ENCODE data around the gene LIPI.
"Not testable (repeated sequence)": the region's sequence is repeated elsewhere in the genome, so short reads cannot be mapped to it uniquely, and the experiment has no call there.

LIPI gene

DNA sequence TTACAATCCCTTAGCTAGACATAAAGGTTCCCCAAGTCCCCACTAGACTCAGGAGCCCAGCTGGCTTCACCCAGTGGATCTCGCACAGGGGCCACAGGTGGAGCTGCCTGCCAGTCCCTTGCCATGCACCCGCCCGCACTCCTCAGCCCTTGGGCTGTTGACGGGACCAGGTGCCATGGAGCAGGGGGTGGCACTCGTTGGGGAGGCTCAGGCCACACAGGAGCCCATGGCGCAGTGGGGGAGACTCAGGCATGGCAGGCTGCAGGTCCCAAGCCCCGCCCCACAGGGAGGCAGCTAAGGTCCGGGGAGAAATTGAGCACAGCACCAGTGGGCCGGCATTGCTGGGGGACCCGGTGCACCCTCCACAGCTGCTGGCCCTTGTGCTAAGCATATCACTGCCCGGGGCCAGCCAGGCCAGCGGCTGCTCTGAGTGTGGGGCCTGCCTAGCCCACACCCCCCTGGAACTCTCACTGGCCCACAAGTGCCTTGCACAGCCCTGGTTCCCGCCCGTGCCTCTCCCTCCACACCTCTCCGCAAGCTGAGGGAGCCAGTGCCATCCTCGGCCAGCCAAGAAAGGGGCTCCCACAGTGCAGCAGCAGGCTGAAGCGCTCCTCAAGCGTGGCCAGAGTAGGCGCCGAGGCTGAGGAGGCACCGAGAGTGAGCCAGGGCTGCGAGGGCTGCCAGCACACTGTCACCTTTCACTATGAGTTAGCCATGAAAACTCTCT lies 117.8 kb downstream of the LIPI start:
- Mint-ChIP-seq H3K4me3 (no peak overlapping the region), H3K36me3 (peaks cover 30% of the 10 kb centered on the region), H3K9me3 (peaks cover 10% of the 10 kb centered on the region), H3K4me1 (no peaks in the 10 kb centered on the region), H3K27me3 (no peaks in the 10 kb centered on the region), H3K27ac (no peak overlapping the region)
- ATAC-seq, result no peak

DNA sequence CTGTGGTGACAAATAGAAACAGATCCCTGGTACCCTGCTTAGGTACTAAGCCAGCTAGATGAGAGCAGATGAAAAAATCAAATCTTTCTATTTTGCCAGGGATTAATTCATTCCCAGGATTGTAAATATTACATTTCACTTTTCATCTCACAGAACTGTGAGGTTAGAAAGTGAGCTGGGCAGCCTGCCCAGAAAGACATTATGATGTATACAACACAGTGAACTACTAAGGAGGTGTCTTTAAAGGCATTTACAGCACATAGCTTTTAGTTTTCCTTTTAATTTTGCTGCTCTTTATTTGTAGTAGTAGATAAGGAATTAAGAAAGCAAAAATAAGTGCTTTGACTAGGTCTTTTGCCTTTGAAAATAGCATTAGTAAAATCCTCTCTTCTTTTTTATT lies 120.6 kb downstream of the LIPI start:
- peaks cover 25% of the 10 kb centered on the region for H3K36me3 Mint-ChIP-seq
- not testable (repeated sequence) for H3K9me3 Mint-ChIP-seq, H3K27ac Mint-ChIP-seq, H3K27me3 Mint-ChIP-seq, H3K4me1 Mint-ChIP-seq, H3K4me3 Mint-ChIP-seq, ATAC-seq

DNA sequence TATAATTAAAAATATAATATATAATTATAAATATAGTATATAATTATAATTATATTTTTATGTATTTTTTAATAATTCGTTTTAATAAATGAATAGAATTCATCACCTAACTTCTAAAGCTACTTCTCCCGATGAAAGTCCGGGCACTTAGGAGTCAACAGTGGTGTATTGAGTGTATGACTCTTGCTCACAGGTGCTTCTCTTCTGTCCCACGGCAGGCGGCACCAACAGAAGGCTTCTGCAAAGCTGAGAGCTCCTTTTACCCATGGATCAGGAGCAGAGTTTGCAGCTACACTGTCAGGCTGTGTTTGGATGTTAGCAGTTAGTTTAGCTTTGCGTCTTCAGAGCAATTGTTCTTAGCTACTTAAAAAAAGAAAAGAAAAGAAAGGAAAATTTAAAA lies 122.4 kb downstream of the LIPI start:
- no peak overlapping the region for H3K4me3 Mint-ChIP-seq
- H3K27me3 Mint-ChIP-seq, result no peaks in the 10 kb centered on the region
- H3K36me3 Mint-ChIP-seq, result peaks cover 33% of the 10 kb centered on the region
- peaks cover 9% of the 10 kb centered on the region for H3K4me1 Mint-ChIP-seq
- H3K27ac Mint-ChIP-seq, result no peak overlapping the region
- ATAC-seq, result no peak
- H3K9me3 Mint-ChIP-seq, result peaks cover 7% of the 10 kb centered on the region

DNA sequence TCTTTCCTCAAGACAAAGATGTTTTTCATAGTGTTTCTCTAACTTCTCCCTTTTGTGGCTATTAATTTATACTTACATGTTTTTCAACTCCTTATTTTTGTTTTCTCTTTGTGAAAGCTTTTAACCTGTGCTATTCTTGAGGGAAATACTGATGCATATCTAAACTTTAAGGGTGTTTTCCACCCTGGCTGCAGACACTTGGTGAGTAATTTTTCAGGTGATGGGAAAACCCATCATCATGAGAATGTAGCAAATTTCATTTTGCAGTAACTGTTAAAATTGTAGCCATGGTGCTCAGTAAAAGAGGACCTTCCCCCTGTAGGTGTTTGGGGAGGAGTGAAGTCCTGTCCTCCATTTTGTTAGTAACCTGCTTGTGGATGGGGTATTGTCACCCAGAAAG lies 124.2 kb downstream of the LIPI start:
- ATAC-seq, result peak; percentile 69
- Mint-ChIP-seq H3K9me3 (peaks cover 11% of the 10 kb centered on the region), H3K4me3 (no peak overlapping the region), H3K36me3 (peaks cover 24% of the 10 kb centered on the region), H3K27me3 (no peaks in the 10 kb centered on the region), H3K4me1 (peaks cover 9% of the 10 kb centered on the region), H3K27ac (peak overlapping the region; percentile 74)

DNA sequence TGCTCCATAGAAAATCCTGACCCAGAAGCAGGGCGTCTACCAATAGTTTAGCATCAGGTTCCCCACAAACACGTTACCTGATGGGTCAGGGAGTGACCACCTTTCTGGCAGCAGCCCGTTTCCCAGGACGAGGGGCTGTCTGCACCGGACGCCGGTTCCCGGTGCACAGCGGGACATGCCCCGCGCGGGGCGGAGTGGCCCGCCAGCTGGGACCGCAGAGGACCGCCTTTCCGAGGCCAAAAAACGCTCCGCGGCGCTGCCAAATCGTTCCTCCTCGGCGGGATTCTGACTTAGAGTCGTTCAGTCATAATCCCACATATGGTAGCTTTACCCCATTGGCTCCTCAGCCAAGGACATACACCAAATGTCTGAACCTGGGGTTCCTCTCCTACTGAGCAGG lies 126.1 kb downstream of the LIPI start:
- no peak overlapping the region for H3K27ac Mint-ChIP-seq
- peaks cover 15% of the 10 kb centered on the region for H3K36me3 Mint-ChIP-seq
- H3K4me1 Mint-ChIP-seq, result peaks cover 9% of the 10 kb centered on the region
- H3K4me3 Mint-ChIP-seq, result no peak overlapping the region
- H3K9me3 Mint-ChIP-seq, result peaks cover 6% of the 10 kb centered on the region
- no peak for ATAC-seq
- H3K27me3 Mint-ChIP-seq, result no peaks in the 10 kb centered on the region

DNA sequence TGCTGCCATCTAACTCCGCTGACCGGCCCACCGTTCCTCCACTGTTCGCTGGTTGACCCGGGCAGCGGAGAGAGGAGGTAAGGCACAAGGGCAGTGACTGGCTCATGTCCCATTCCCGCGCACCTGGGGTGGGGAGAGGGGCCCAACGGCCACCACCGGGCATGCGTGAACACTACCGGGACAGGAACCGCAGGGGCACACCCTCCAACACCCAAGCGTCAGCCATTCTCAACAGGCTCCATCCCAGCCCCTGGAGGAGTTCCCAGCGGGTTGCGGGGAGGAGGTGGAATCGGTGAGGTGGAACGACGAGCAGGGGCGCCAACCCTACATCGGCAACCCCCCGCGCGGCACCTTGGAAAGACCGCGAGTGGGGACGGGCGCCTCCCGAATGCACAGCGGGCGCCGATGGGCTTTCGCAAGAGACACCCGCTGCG lies 126.7 kb downstream of the LIPI start:
- Mint-ChIP-seq H3K4me1 (peaks cover 9% of the 10 kb centered on the region), H3K9me3 (peaks cover 4% of the 10 kb centered on the region), H3K27ac (no peak overlapping the region), H3K36me3 (peaks cover 12% of the 10 kb centered on the region), H3K27me3 (no peaks in the 10 kb centered on the region), H3K4me3 (no peak overlapping the region)
- ATAC-seq, result no peak

DNA sequence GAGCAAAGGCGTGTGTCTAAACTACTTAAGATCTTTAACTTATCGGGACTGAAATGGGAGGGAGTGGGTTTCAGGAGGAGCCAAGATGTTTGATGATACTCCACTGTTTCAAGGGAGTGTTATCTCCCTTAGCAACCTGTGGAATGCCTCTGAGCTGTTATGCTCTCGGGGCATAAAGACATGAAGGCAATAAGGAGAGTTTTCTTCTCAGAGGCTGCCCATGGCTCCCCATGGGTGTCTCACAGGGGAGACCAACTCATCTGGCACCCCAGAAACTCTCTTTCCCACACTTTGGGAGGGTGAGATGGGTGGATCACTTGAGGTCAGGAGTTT lies 130.0 kb downstream of the LIPI start:
- ATAC-seq, result no peak
- Mint-ChIP-seq H3K9me3 (peaks cover 15% of the 10 kb centered on the region), H3K27me3 (no peaks in the 10 kb centered on the region), H3K36me3 (peaks cover 20% of the 10 kb centered on the region), H3K4me1 (peaks cover 9% of the 10 kb centered on the region), H3K27ac (no peak overlapping the region), H3K4me3 (no peak overlapping the region)

DNA sequence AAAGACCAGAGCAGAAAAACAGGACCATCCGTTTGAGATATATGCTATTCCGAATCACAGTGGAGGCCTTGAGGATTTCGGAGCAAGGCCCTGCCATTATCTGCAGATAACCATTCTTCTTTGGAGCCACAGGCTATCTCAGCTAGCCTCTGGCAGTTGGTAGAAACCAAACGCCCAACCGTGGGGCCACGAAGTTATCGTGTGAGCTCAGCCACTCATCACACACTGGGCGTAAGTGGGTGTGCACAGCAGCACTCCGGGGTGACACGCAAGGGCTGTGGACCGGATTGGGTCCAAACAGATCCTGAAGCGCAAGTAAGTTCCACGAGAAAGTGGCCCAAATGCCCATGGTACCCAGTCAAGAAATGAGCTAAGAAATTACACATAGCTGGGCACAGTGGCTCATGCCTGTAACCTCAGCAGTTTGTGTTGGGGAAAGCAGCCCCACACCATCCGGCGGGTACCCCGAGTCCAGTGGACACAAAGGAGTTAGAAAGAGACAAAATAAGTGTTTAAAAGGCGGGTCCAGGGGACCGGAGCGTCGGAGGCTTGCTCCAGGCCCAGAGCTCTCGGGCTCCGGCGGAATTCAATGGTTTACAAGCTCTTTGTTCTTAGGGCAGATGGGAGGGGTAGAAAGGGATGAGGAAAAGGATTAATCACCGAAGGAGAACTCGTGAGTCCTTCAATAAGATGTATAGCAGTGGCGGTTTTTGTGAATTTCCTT lies 130.6 kb downstream of the LIPI start:
- Mint-ChIP-seq H3K36me3 (peaks cover 20% of the 10 kb centered on the region), H3K27ac (no peak overlapping the region), H3K4me3 (no peak overlapping the region), H3K4me1 (peaks cover 9% of the 10 kb centered on the region), H3K27me3 (no peaks in the 10 kb centered on the region), H3K9me3 (peaks cover 15% of the 10 kb centered on the region)
- no peak for ATAC-seq

DNA sequence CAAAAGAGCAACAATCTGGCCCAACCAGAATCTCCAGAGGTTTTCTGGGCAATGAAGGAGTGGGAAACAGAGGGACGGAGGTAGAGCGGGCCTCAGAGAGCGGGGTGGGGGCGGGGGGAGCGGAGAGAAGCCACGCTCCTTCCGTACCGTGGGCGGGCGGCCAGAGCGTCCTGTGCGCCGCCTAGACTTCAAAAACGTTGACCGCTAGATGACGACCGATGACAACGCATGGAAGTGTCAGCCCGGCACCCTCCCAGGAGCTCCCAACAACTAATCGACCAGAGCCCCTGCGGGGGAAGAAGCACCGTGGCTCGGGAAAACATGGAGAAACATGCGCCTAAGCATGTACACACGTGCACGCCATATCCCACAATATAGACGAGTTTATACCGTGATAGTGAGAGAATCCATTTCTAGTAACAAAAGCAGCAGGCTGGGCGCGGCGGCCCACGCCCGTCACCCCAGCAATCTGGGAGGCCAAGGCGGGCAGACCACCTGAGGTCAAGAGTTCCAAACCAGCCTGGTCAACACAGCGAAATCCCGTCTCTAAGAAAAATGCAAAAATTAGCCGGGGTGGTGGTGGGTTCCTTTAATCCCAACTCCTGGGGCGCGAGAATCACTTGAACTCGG lies 131.9 kb downstream of the LIPI start:
- Mint-ChIP-seq H3K27ac (no peak overlapping the region), H3K36me3 (peaks cover 17% of the 10 kb centered on the region), H3K27me3 (no peaks in the 10 kb centered on the region), H3K4me3 (no peak overlapping the region), H3K4me1 (peaks cover 9% of the 10 kb centered on the region), H3K9me3 (peaks cover 15% of the 10 kb centered on the region)
- ATAC-seq, result no peak

DNA sequence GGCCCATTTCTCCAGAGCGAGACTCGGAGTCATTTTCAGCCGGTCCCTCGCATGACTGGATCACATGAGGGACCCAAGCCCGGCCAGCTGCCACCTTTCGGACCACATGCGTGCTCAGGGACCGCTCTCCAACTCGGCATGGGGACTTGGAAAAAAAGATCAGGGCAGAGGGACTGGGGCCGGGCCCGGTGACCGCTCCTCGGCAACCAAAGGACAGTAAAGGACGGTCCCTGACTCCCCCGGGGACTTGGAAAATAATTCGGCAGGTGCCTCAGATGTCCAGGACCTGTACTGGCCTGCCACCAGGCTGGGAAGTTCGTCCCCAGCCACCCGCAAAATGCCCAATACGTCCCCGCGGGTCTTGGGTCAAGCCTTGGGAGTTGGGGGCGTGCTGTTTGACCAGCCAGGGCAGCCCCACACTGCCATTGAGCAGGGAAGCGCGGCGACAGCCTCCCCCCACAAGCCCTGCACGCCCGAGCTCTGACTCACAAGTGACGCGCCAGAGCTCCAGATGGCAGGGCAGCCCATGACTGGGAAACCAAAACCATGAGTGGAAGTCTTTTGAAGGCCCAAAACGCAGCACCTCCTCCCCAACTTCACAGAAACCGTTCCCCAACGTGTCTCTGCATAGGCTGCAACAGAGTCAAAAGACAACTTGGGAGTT lies 134.5 kb downstream of the LIPI start:
- Mint-ChIP-seq H3K4me1 (peaks cover 9% of the 10 kb centered on the region), H3K27ac (peak overlapping the region; percentile 43), H3K9me3 (peaks cover 11% of the 10 kb centered on the region), H3K36me3 (peaks cover 8% of the 10 kb centered on the region), H3K4me3 (peak overlapping the region; percentile 20), H3K27me3 (no peaks in the 10 kb centered on the region)
- no peak for ATAC-seq

DNA sequence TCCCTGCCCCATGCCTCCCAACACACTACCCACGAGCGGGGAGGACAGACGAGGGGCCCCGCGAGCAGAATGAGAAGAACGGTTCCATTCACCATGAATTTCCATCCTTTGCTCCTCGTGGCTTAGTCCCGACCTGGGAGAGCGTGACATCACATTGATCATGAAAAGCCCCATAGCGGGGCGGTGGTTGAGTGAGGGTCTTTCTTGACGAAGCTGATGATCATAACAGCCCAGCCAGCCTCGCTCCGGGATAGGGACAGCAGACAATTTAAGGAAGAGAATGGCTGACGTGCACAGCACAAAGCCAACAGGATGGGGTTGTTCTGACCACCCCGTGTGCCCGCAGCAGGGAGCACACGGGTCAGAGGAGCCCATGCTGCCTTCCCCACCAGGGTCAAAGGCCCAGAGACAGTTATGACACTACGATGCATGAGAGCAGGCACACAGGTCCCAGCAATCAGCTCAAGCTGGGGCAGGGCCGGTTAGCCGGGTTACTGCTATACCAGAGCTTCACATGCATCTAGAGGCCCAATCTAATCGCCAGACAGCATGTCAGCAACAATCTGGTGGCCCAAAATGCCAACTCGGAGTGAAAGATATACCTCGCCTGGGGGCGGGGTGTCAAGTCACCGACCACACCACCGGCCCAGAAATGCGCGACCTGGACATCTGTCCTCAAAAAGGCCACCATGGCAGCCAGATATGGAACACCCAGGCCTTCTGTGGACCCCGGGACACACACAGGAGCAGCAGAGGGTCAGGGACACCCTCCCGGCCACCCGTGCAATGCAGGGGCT lies 135.2 kb downstream of the LIPI start:
- no peaks in the 10 kb centered on the region for H3K27me3 Mint-ChIP-seq
- no peak overlapping the region for H3K4me3 Mint-ChIP-seq
- H3K9me3 Mint-ChIP-seq, result peaks cover 11% of the 10 kb centered on the region
- H3K4me1 Mint-ChIP-seq, result peaks cover 9% of the 10 kb centered on the region
- no peak for ATAC-seq
- no peak overlapping the region for H3K27ac Mint-ChIP-seq
- H3K36me3 Mint-ChIP-seq, result peaks cover 8% of the 10 kb centered on the region

DNA sequence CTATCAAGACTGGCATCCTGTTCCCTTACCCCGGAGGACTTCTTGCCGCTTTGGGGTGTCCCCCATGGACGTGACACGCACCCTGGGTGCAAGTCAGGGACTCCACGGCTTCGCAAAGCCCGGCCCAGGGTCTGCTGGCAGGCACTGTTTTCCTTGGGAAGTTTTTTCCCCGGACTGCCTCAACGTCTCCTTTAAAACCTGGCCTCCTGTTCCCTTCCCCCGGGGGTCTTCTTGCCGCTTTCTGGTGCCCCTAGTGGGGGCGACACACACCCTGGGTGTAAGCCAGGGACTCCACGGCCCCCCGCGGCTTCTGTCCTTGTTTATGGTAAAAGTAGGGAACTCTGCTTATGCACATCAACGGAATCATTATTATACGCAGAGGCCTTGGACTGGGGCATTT lies 136.6 kb downstream of the LIPI start:
- no peak for ATAC-seq
- H3K27me3 Mint-ChIP-seq, result no peaks in the 10 kb centered on the region
- peaks cover 9% of the 10 kb centered on the region for H3K4me1 Mint-ChIP-seq
- no peak overlapping the region for H3K27ac Mint-ChIP-seq
- H3K4me3 Mint-ChIP-seq, result no peak overlapping the region
- H3K36me3 Mint-ChIP-seq, result peaks cover 8% of the 10 kb centered on the region
- H3K9me3 Mint-ChIP-seq, result peaks cover 11% of the 10 kb centered on the region

DNA sequence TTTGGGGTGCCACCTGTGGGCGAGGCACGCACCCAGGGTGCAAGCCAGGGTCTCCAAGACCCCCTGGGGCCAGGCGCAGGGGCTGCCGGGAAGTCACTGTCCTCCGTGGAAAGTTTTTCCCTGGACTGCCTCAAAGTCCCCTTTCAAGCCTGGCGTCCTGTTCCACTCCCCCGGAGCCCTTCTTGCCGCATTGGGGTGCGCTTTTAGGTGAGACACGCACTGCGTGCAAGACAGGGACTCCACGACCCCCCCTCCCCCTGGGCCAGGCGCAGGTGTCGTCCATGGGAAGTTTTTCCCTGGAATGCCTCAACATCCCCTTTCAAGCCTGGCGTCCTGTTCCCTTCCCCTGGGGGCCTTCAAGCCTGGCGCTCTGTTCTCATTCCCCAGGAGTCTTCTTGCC lies 137.1 kb downstream of the LIPI start:
- peaks cover 8% of the 10 kb centered on the region for H3K36me3 Mint-ChIP-seq
- no peaks in the 10 kb centered on the region for H3K27me3 Mint-ChIP-seq
- no peak overlapping the region for H3K27ac Mint-ChIP-seq
- H3K4me1 Mint-ChIP-seq, result peaks cover 9% of the 10 kb centered on the region
- H3K4me3 Mint-ChIP-seq, result no peak overlapping the region
- peaks cover 11% of the 10 kb centered on the region for H3K9me3 Mint-ChIP-seq
- ATAC-seq, result no peak

DNA sequence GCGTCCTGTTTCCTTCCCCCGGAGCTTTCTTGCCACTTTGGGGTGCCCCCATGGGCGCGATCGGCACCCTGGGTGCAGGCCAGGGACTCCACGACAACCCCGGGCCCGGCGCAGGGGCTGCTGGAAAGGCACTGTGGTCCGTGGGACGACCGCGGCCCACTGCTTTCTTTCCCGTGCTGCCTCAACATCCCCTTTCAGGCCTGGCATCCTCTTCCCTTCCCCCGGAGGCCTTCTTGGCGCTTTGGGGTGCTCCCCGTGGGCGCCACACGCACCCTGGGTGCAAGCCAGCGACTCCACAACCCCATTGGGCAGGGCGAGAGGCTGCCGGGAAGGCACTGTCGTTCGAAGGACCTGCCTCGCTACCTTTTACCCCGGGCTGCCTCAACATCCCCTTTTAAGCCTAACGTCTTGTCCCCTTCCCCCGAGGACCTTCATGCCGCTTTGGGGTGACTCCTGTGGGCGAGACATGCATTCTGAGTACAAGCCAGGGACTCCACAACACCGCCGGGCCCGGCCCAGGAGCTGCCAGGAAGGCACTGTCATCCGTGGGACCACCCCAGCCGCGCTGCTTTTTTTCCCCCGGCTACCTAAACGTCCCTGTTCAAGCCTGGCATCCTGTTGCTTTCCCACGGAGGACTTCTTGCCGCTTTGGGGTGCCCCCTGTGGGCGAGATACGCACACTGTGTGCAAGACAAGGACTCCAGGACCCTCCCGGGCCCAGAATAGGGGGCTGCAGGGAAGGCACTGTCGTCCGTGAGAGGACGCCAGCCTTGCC lies 137.8 kb downstream of the LIPI start:
- H3K4me1 Mint-ChIP-seq, result peaks cover 9% of the 10 kb centered on the region
- H3K4me3 Mint-ChIP-seq, result no peak overlapping the region
- peaks cover 7% of the 10 kb centered on the region for H3K9me3 Mint-ChIP-seq
- H3K36me3 Mint-ChIP-seq, result peaks cover 8% of the 10 kb centered on the region
- no peaks in the 10 kb centered on the region for H3K27me3 Mint-ChIP-seq
- no peak for ATAC-seq
- no peak overlapping the region for H3K27ac Mint-ChIP-seq

Measured in stimulated activated memory B cell treated with anti-CD40 and anti-IgM and Interleukin-4, amounts not matched to agents 10 μg/mL and 1 μg/mL and 100 μg/mL, for 72 hours (primary cell).